H1 (cell line): ENCODE results near the gene RHBDF1. TPM values are rescaled to one million over a fixed set of nuclear protein-coding genes. Genes with fewer than 3 reads are reported as not detected.

Experiments
- CTCF ChIA-PET: fragments of 300-600 bp; sonication (Branson Sonifier 250); formaldehyde crosslinking; loops from one replicate; lab custom pipeline; 2021; ENCODE audit not compliant: partially characterized antibody; lab: Charles Lee
- POLR2A ChIA-PET: fragments of 300-600 bp; sonication (Branson Sonifier 250); formaldehyde crosslinking; loops from one replicate; lab custom pipeline; 2021; ENCODE audit warnings: inconsistent platforms; ENCODE audit not compliant: partially characterized antibody; lab: Charles Lee
- DNase-seq, 2 experiments: peaks; one replicate each; pipeline versions ENCODE4 v3.0.0 to v3.0.0-alpha.2; 2010 to 2022; ENCODE audit warnings: low spot score in 2 of 2, low read depth in 1 of 2, mixed read lengths in 1 of 2
- FAIRE-seq: peaks from 2 replicates; lab custom pipeline; 2011; peaks lifted over from hg19 to GRCh38; lab: Jason Lieb, UNC
- H2AFZ ChIP-seq: 2 replicates; pipeline ENCODE4 v1.8.1; 2012; ENCODE audit warnings: low read length, inconsistent platforms
- H2AK5ac ChIP-seq: 2 replicates; pipeline ENCODE4 v1.6.1; 2013; ENCODE audit warnings: low read depth, low read length
- H2BK120ac ChIP-seq: replicated peaks from 2 replicates; pipeline ENCODE3; 2013; ENCODE audit warnings: low read depth, low read length, inconsistent platforms
- H2BK12ac ChIP-seq: 2 replicates; pipeline ENCODE4 v1.6.1; 2013; ENCODE audit warnings: low read depth, low read length
- H2BK15ac ChIP-seq: 2 replicates; pipeline ENCODE4 v1.6.1; 2013; ENCODE audit warnings: low read length
- H2BK20ac ChIP-seq: 2 replicates; pipeline ENCODE4 v1.6.1; 2013; ENCODE audit warnings: low read length
- H2BK5ac ChIP-seq: 2 replicates; pipeline ENCODE4 v1.6.1; 2013; ENCODE audit warnings: low read depth, low read length
- H3K14ac ChIP-seq: 2 replicates; pipeline ENCODE4 v1.6.1; 2013; ENCODE audit warnings: inconsistent platforms; ENCODE audit not compliant: insufficient read length
- H3K18ac ChIP-seq: 2 replicates; pipeline ENCODE4 v1.6.1; 2013; ENCODE audit warnings: low read length; ENCODE audit errors: extremely low read depth
- H3K23ac ChIP-seq: 2 replicates; pipeline ENCODE4 v1.6.1; 2013; ENCODE audit warnings: inconsistent platforms; ENCODE audit not compliant: insufficient read length
- H3K23me2 ChIP-seq: 2 replicates; pipeline ENCODE4 v1.6.1; 2013; ENCODE audit warnings: low read depth, low read length
- H3K27ac ChIP-seq: 2 replicates; pipeline ENCODE4 v1.6.1; 2011; ENCODE audit warnings: low read depth, low read length, inconsistent platforms
- H3K27me3 ChIP-seq, 4 experiments: replicated peaks in 1 of 4; 1 replicate in 1 of 4; 2 replicates in 3 of 4; pipeline versions ENCODE4 v1.6.1 to v1.8.1; 2011 to 2013; ENCODE audit warnings: low read length in 3 of 4, mild to moderate bottlenecking in 3 of 4, inconsistent platforms in 2 of 4, mixed read lengths in 2 of 4, moderate library complexity in 1 of 4; ENCODE audit not compliant: control insufficient read depth in 3 of 4, insufficient read depth in 3 of 4; ENCODE audit errors: extremely low read depth in 1 of 4
- H3K36me3 ChIP-seq, 4 experiments: 2 replicates each; pipeline versions ENCODE4 v1.6.1 to v1.8.1; 2011 to 2013; ENCODE audit warnings: mild to moderate bottlenecking in 4 of 4, low read length in 3 of 4, moderate library complexity in 2 of 4, control low read depth in 1 of 4, inconsistent platforms in 1 of 4; ENCODE audit not compliant: insufficient read depth in 4 of 4, control insufficient read depth in 2 of 4
- H3K4ac ChIP-seq: replicated peaks from 2 replicates; pipeline ENCODE3; 2013; ENCODE audit warnings: low read length, low read depth, mixed read lengths, inconsistent platforms; ENCODE audit not compliant: insufficient read length
- H3K4me1 ChIP-seq, 4 experiments: replicated peaks in 1 of 4; 1 replicate in 1 of 4; 2 replicates in 3 of 4; pipeline versions ENCODE4 v1.6.1 to v1.8.1; 2011 to 2013; ENCODE audit warnings: low read length in 3 of 4, inconsistent platforms in 2 of 4, mixed read lengths in 1 of 4; ENCODE audit not compliant: insufficient read depth in 4 of 4, control insufficient read depth in 3 of 4
- H3K4me2 ChIP-seq, 2 experiments: 2 replicates each; pipeline versions ENCODE4 v1.6.1 to v1.8.1; 2011 to 2013; ENCODE audit warnings: low read depth in 2 of 2, low read length in 2 of 2, control low read depth in 1 of 2, inconsistent platforms in 1 of 2, mild to moderate bottlenecking in 1 of 2; ENCODE audit not compliant: insufficient read depth in 1 of 2
- H3K4me3 ChIP-seq, 4 experiments: fragments of 200-600, 300-600 bp in 1 of 4; sonication (generic), shearing (Covaris generic), sonication (Bioruptor Twin) in 1 of 4; 2 replicates each; pipeline versions ENCODE4 v1.5.1 to v1.8.1; 2011 to 2016; ENCODE audit warnings: low read length in 4 of 4, low read depth in 3 of 4, control low read depth in 2 of 4, inconsistent platforms in 2 of 4, mild to moderate bottlenecking in 2 of 4, mixed read lengths in 1 of 4, moderate library complexity in 1 of 4; ENCODE audit not compliant: insufficient read depth in 2 of 4; ENCODE audit errors: extremely low read depth in 1 of 4
- H3K56ac ChIP-seq: replicated peaks from 2 replicates; pipeline ENCODE3; 2013; ENCODE audit warnings: low read depth, mild to moderate bottlenecking, mixed read lengths, low read length, inconsistent platforms; ENCODE audit not compliant: insufficient read length
- H3K79me1 ChIP-seq: 2 replicates; pipeline ENCODE4 v1.6.1; 2013; ENCODE audit warnings: low read depth, low read length, control low read depth
- H3K79me2 ChIP-seq, 2 experiments: 2 replicates each; pipeline versions ENCODE4 v1.6.1 to v1.8.1; 2012 to 2013; ENCODE audit warnings: low read length in 2 of 2, mild to moderate bottlenecking in 2 of 2, inconsistent platforms in 1 of 2; ENCODE audit not compliant: insufficient read depth in 2 of 2, control insufficient read depth in 1 of 2
- H3K9ac ChIP-seq, 4 experiments: replicated peaks in 1 of 4; 1 replicate in 1 of 4; 2 replicates in 3 of 4; pipeline versions ENCODE4 v1.6.1 to v1.8.1; 2011 to 2013; ENCODE audit warnings: low read depth in 3 of 4, low read length in 3 of 4, control low read depth in 2 of 4, mild to moderate bottlenecking in 2 of 4, moderate library complexity in 2 of 4, inconsistent platforms in 1 of 4; ENCODE audit errors: extremely low read depth in 1 of 4
- H3K9me3 ChIP-seq, 2 experiments: 2 replicates each; pipeline versions ENCODE4 v1.6.1 to v1.8.1; 2012 to 2013; ENCODE audit warnings: mild to moderate bottlenecking in 2 of 2, moderate library complexity in 2 of 2, control low read depth in 1 of 2, inconsistent platforms in 1 of 2, low read depth in 1 of 2, low read length in 1 of 2, mixed read lengths in 1 of 2; ENCODE audit not compliant: insufficient read depth in 2 of 2
- H4K20me1 ChIP-seq, 2 experiments: replicated peaks in 1 of 2; 2 replicates each; pipeline versions ENCODE3 to v1.8.1; 2011 to 2013; ENCODE audit warnings: inconsistent platforms in 2 of 2, low read length in 2 of 2, mild to moderate bottlenecking in 1 of 2; ENCODE audit not compliant: insufficient read depth in 2 of 2, control insufficient read depth in 1 of 2
- H4K5ac ChIP-seq: 2 replicates; pipeline ENCODE4 v1.6.1; 2013; ENCODE audit warnings: low read length, low read depth, mixed read lengths, inconsistent platforms; ENCODE audit not compliant: insufficient read length
- H4K8ac ChIP-seq: 2 replicates; pipeline ENCODE4 v1.8.0; 2013; ENCODE audit warnings: mild to moderate bottlenecking, moderate library complexity, low read length, inconsistent platforms; ENCODE audit not compliant: insufficient read depth; ENCODE audit errors: extremely low read depth
- H4K91ac ChIP-seq: replicated peaks from 2 replicates; pipeline ENCODE3; 2013; ENCODE audit warnings: low read length, mixed read lengths, inconsistent platforms; ENCODE audit not compliant: insufficient read length
- CEBPB ChIP-seq: IDR thresholded peaks from 2 replicates; pipeline ENCODE4 v1.6.1; 2012; ENCODE audit warnings: low read depth, low read length
- KDM4A ChIP-seq: IDR thresholded peaks from one replicate; pipeline ENCODE4 v1.7.1; 2012; ENCODE audit warnings: low read depth, mild to moderate bottlenecking, moderate library complexity, low read length, inconsistent platforms; ENCODE audit not compliant: severe bottlenecking
- POU5F1 ChIP-seq: IDR thresholded peaks from 2 replicates; pipeline ENCODE4 v1.6.1; 2011; ENCODE audit warnings: low read depth, mild to moderate bottlenecking, low read length, moderate library complexity
- RAD21 ChIP-seq, 2 experiments: IDR thresholded peaks in 1 of 2; conservative IDR thresholded peaks in 1 of 2; 2 replicates each; pipeline ENCODE4 v1.6.1; 2011; ENCODE audit warnings: low read depth in 2 of 2, low read length in 2 of 2, improper control_type of control experiment in 1 of 2, inconsistent platforms in 1 of 2, mild to moderate bottlenecking in 1 of 2, moderate library complexity in 1 of 2
- SAP30 ChIP-seq: fragments of 300-600 bp; sonication (generic); IDR thresholded peaks from 2 replicates; pipeline ENCODE4 v1.7.1; 2012; ENCODE audit warnings: low read length, moderate library complexity, mild to moderate bottlenecking, inconsistent platforms; ENCODE audit not compliant: insufficient read depth, insufficient replicate concordance
- WGBS, 2 experiments: shearing (Covaris generic) in 1 of 2; methylation state at CpG; one replicate each; pipeline versions ENCODE4 v1.1.6 to v1.1.7; 2013 to 2015; ENCODE audit warnings: low lambda C conversion rate in 2 of 2, mixed read lengths in 2 of 2, inconsistent platforms in 1 of 2, low coverage in 1 of 2, missing lambda C conversion rate in 1 of 2; ENCODE audit not compliant: insufficient replicate concordance in 2 of 2, insufficient coverage in 1 of 2, insufficient read length in 1 of 2; ENCODE audit errors: extremely low coverage in 1 of 2, missing lambda C conversion rate in 1 of 2; 5-methylcytosine and 5-hydroxymethylcytosine counted together
- polyA plus RNA-seq, 7 experiments: library from polyadenylated mRNA; depleted of rRNA in 3 of 7; stranded (reverse) in 5 of 7; unstranded in 2 of 7; fragments of >200 nt in 5 of 7; fragments of 200-250 nt in 2 of 7; gene quantifications; 1 replicate in 5 of 7; 2 replicates in 1 of 7; 4 replicates in 1 of 7; pipeline versions ENCODE4 v1.2.1 to v1.2.3, GENCODE V29; 2011 to 2013; ENCODE audit warnings: missing spikeins in 2 of 7, mixed read lengths in 2 of 7
- total RNA-seq: library from RNA; stranded (reverse); fragmentation: NEBNext Ultra II Directional; extraction: Animal tissue kit (Norgen Biotek cat#: 25700); gene quantifications from 2 replicates; pipeline ENCODE4 v1.2.1, GENCODE V29; 2021
- TF ChIP-seq, protein P1 (sequence below): IDR thresholded peaks from 2 replicates; pipeline ENCODE4 v1.6.1; 2011; ENCODE audit warnings: low read depth, mild to moderate bottlenecking, low read length; ENCODE audit not compliant: insufficient read depth
- TF ChIP-seq, protein P2 (sequence below): IDR thresholded peaks from 2 replicates; pipeline ENCODE4 v1.6.1; 2012; ENCODE audit warnings: low read length, inconsistent platforms

The RHBDF1 gene
- total and polyA plus RNA-seq, 2 of the 8 experiments (the other 6 are each of a cell fraction or from before 2014, with no cell fraction given): 37.4 to 51.6 TPM

DNA sequence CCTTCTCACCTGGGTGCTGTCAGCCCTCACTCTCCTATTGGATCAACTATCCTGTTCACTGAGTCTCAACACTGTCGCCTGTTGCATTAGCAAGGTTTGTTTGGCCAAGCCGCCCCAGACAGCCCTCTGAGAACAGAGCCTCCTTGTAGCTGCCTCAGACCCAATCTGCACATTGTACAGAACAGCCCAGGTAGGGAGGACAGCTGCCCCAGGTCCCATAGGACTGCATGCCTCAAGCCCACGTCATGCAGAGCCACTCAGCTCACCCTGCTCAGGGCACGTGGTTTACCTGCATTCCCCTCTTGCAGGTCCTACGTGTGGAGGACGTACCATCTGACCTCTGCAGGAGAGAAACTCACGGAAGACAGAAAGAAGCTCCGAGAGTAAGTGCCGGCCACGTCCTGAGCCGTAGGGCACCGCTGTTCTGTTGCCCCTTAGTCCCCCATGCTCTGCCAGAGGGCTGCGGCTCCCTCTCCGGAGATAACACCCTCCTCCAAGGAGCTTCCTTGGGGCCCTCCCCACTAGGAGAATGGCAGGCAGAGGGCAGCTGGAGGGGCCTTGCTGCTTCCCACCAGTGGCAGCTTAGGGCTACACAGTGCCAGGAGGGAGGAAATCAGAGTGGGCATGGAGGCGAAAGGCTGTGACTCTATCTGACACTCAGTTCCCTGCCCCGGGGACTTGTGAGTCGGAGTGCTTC, 16.1 kb downstream of the RHBDF1 start:
- POLR2A ChIA-PET: interaction anchor here (1.0 to 2.6 kb wide), 7 partner anchors 9 to 40 kb away, joined by 3 to 12 read pairs (median 3); partner anchors contain the start of gene RHBDF1
- TF ChIP-seq RAD21 (IDR thresholded peaks at IDR 0.05 in 1 of 2, conservative IDR thresholded peaks at IDR 0.05 in 1 of 2; ENCODE audit: low read depth in 2 of 2, low read length in 2 of 2) (no peak), KDM4A (no peak), SAP30 (no peak), POU5F1 (no peak), CEBPB (no peak)
- TF ChIP-seq, protein P1, sequence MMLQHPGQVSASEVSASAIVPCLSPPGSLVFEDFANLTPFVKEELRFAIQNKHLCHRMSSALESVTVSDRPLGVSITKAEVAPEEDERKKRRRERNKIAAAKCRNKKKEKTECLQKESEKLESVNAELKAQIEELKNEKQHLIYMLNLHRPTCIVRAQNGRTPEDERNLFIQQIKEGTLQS: no peak
- TF ChIP-seq, protein P2, sequence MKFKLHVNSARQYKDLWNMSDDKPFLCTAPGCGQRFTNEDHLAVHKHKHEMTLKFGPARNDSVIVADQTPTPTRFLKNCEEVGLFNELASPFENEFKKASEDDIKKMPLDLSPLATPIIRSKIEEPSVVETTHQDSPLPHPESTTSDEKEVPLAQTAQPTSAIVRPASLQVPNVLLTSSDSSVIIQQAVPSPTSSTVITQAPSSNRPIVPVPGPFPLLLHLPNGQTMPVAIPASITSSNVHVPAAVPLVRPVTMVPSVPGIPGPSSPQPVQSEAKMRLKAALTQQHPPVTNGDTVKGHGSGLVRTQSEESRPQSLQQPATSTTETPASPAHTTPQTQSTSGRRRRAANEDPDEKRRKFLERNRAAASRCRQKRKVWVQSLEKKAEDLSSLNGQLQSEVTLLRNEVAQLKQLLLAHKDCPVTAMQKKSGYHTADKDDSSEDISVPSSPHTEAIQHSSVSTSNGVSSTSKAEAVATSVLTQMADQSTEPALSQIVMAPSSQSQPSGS: no peak

More for the DNA sequence above, 16.1 kb downstream of the RHBDF1 start:
- H3K23ac ChIP-seq: no peak overlapping the region
- FAIRE-seq (no peak), DNase-seq (no peak)
- H3K4me1 ChIP-seq: no peaks in the 10 kb centered on the region
- H2BK5ac ChIP-seq: no peak overlapping the region
- H3K79me1 ChIP-seq: peaks cover 1% of the 10 kb centered on the region
- H2AK5ac ChIP-seq: no peak overlapping the region
- no peak overlapping the region for H4K91ac ChIP-seq
- no peak overlapping the region for H2BK120ac ChIP-seq
- H3K14ac ChIP-seq: no peak overlapping the region
- H3K9ac ChIP-seq: no peak overlapping the region
- H3K36me3 ChIP-seq: peaks cover 18 to 50% (median 32%) of the 10 kb centered on the region in 4 experiments
- no peak overlapping the region for H3K4me3 ChIP-seq
- H2AFZ ChIP-seq: no peak overlapping the region
- peaks cover 2 to 8% of the 10 kb centered on the region in 2 experiments for H4K20me1 ChIP-seq
- CTCF ChIA-PET: interaction anchor here (0.8 to 21.2 kb wide), 7 partner anchors 8 to 132 kb away, joined by 3 to 856 read pairs (median 3); partner anchors contain the start of gene MPG
- H3K27ac ChIP-seq: no peak overlapping the region
- 93% methylated on average over 17 of the region's 17 CpGs; no CpG with 5 or more reads in 1 of the 2 experiments for WGBS, 2 experiments
- H3K56ac ChIP-seq: no peak overlapping the region
- H2BK20ac ChIP-seq: no peak overlapping the region
- H3K18ac ChIP-seq: no peak overlapping the region
- no peak overlapping the region for H4K8ac ChIP-seq
- no peak overlapping the region for H2BK12ac ChIP-seq
- H3K9me3 ChIP-seq: no peaks in the 10 kb centered on the region
- peaks cover 5% of the 10 kb centered on the region; the same call in 1 of the 2 replicates for H3K23me2 ChIP-seq
- peaks cover 0 to 16% of the 10 kb centered on the region in 2 experiments; a peak in 2 of 4 replicates for H3K79me2 ChIP-seq
- H3K4me2 ChIP-seq: no peak overlapping the region
- no peaks in the 10 kb centered on the region for H3K27me3 ChIP-seq
- H2BK15ac ChIP-seq: no peak overlapping the region
- H4K5ac ChIP-seq: no peak overlapping the region
- H3K4ac ChIP-seq: no peak overlapping the region
